ENCODE measurements around the gene ZBTB20. TPM values are rescaled to one million over a fixed set of nuclear protein-coding genes. Genes with fewer than 3 reads are reported as not detected.

ZBTB20 gene
- total RNA-seq, 1 experiment from 2014 or later, result 12.8 TPM

- no peaks in the 10 kb centered on the region for H3K36me3 Mint-ChIP-seq (ENCODE audit: insufficient read depth, unreplicated experiment)
- CTCF ChIA-PET, result interaction anchor here (0.6 to 1.5 kb wide), 6 partner anchors 9 to 147 kb away, joined by 3 to 14 read pairs (median 4); no protein-coding TSS in a partner anchor
- H3K4me1 Mint-ChIP-seq (ENCODE audit: low read depth, unreplicated experiment), result no peaks in the 10 kb centered on the region
- no peak for DNase-seq
- Histone ChIP-seq H3K36me3 (ENCODE audit: control insufficient read depth, insufficient read depth, low read length) (no peaks in the 10 kb centered on the region), H3K9me3 (no peaks in the 10 kb centered on the region), H3K4me3 (ENCODE audit: low read depth, low read length) (no peak overlapping the region), H3K27me3 (replicated peaks; ENCODE audit: control insufficient read depth, insufficient read depth, low read length) (no peaks in the 10 kb centered on the region; the same call in 1 of the 2 replicates), H3K4me1 (no peaks in the 10 kb centered on the region)
- H3K27me3 Mint-ChIP-seq (ENCODE audit: insufficient read depth, unreplicated experiment), result peaks cover 7% of the 10 kb centered on the region
- POLR2A ChIA-PET, result no interaction called here
- TF ChIP-seq, protein P1, sequence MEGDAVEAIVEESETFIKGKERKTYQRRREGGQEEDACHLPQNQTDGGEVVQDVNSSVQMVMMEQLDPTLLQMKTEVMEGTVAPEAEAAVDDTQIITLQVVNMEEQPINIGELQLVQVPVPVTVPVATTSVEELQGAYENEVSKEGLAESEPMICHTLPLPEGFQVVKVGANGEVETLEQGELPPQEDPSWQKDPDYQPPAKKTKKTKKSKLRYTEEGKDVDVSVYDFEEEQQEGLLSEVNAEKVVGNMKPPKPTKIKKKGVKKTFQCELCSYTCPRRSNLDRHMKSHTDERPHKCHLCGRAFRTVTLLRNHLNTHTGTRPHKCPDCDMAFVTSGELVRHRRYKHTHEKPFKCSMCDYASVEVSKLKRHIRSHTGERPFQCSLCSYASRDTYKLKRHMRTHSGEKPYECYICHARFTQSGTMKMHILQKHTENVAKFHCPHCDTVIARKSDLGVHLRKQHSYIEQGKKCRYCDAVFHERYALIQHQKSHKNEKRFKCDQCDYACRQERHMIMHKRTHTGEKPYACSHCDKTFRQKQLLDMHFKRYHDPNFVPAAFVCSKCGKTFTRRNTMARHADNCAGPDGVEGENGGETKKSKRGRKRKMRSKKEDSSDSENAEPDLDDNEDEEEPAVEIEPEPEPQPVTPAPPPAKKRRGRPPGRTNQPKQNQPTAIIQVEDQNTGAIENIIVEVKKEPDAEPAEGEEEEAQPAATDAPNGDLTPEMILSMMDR (IDR thresholded peaks at IDR 0.05; ENCODE audit: insufficient read depth in 1 of 2, low read depth in 1 of 2, low read length in 1 of 2, severe bottlenecking in 1 of 2, unreplicated experiment in 1 of 2), result no peak
- H3K4me3 Mint-ChIP-seq (ENCODE audit: unreplicated experiment), result peak overlapping the region; percentile 20
- no TSS peak for BruUV-seq (replicated peaks)
- H3K27ac Mint-ChIP-seq (ENCODE audit: unreplicated experiment), result no peak overlapping the region
- intact Hi-C loops (cut with micrococcal nuclease; ENCODE audit: unreplicated experiment), result loop anchor here (1.0 to 5.0 kb wide), 2 partner anchors 117 to 148 kb away; no protein-coding TSS in a partner anchor
- H3K9me3 Mint-ChIP-seq (ENCODE audit: unreplicated experiment), result no peaks in the 10 kb centered on the region
Measured at GRCh38 chr3:114299941-114300624, 847.0 kb downstream of the ZBTB20 start.

- no peaks in the 10 kb centered on the region for H3K9me3 Mint-ChIP-seq (ENCODE audit: unreplicated experiment)
- intact Hi-C loops (cut with micrococcal nuclease; ENCODE audit: unreplicated experiment), result loop anchor here (1.0 to 5.0 kb wide), 2 partner anchors 118 to 147 kb away; no protein-coding TSS in a partner anchor
- no peaks in the 10 kb centered on the region for H3K9me3 ChIP-seq
- TF ChIP-seq, protein P1 (IDR thresholded peaks at IDR 0.05; ENCODE audit: insufficient read depth in 1 of 2, low read depth in 1 of 2, low read length in 1 of 2, severe bottlenecking in 1 of 2, unreplicated experiment in 1 of 2), result peak; percentile 39 to 81
- no peak overlapping the region for H3K4me3 ChIP-seq (ENCODE audit: low read depth, low read length)
- H3K27me3 Mint-ChIP-seq (ENCODE audit: insufficient read depth, unreplicated experiment), result peaks cover 6% of the 10 kb centered on the region
- no TSS peak for BruUV-seq (replicated peaks)
- DNase-seq, result peak; percentile 61 to 64
- no peaks in the 10 kb centered on the region for H3K36me3 ChIP-seq (ENCODE audit: control insufficient read depth, insufficient read depth, low read length)
- H3K27ac Mint-ChIP-seq (ENCODE audit: unreplicated experiment), result no peak overlapping the region
- H3K4me1 Mint-ChIP-seq (ENCODE audit: low read depth, unreplicated experiment), result no peaks in the 10 kb centered on the region
- no peaks in the 10 kb centered on the region for H3K36me3 Mint-ChIP-seq (ENCODE audit: insufficient read depth, unreplicated experiment)
- H3K4me3 Mint-ChIP-seq (ENCODE audit: unreplicated experiment), result peak overlapping the region; percentile 20
- no peaks in the 10 kb centered on the region for H3K4me1 ChIP-seq
- no peaks in the 10 kb centered on the region for H3K27me3 ChIP-seq (replicated peaks; ENCODE audit: control insufficient read depth, insufficient read depth, low read length)
- ChIA-PET POLR2A (no interaction called here), CTCF (interaction anchor here (0.6 to 1.5 kb wide), 6 partner anchors 8 to 152 kb away, joined by 3 to 14 read pairs (median 4); no protein-coding TSS in a partner anchor)
Measured at GRCh38 chr3:114299421-114299820, 847.7 kb downstream of the ZBTB20 start.

- DNase-seq, result no peak
- Histone ChIP-seq H3K36me3 (ENCODE audit: control insufficient read depth, insufficient read depth, low read length) (no peaks in the 10 kb centered on the region), H3K4me3 (ENCODE audit: low read depth, low read length) (no peak overlapping the region), H3K27me3 (replicated peaks; ENCODE audit: control insufficient read depth, insufficient read depth, low read length) (no peaks in the 10 kb centered on the region), H3K9me3 (no peaks in the 10 kb centered on the region), H3K4me1 (no peaks in the 10 kb centered on the region)
- CTCF ChIA-PET, result no interaction called here
- H3K4me3 Mint-ChIP-seq (ENCODE audit: unreplicated experiment), result no peak overlapping the region
- no peak overlapping the region for H3K27ac Mint-ChIP-seq (ENCODE audit: unreplicated experiment)
- no peaks in the 10 kb centered on the region for H3K36me3 Mint-ChIP-seq (ENCODE audit: insufficient read depth, unreplicated experiment)
- no peaks in the 10 kb centered on the region for H3K4me1 Mint-ChIP-seq (ENCODE audit: low read depth, unreplicated experiment)
- H3K9me3 Mint-ChIP-seq (ENCODE audit: unreplicated experiment), result no peaks in the 10 kb centered on the region
- POLR2A ChIA-PET, result no interaction called here
- intact Hi-C loops (cut with micrococcal nuclease; ENCODE audit: unreplicated experiment), result loop anchor here (5.0 kb wide), 1 partner anchor 121 kb away; no protein-coding TSS in a partner anchor
- H3K27me3 Mint-ChIP-seq (ENCODE audit: insufficient read depth, unreplicated experiment), result peaks cover 4% of the 10 kb centered on the region
- no TSS peak for BruUV-seq (replicated peaks)
- TF ChIP-seq, protein P1 (IDR thresholded peaks at IDR 0.05; ENCODE audit: insufficient read depth in 1 of 2, low read depth in 1 of 2, low read length in 1 of 2, severe bottlenecking in 1 of 2, unreplicated experiment in 1 of 2), result no peak
Measured at GRCh38 chr3:114295946-114296345, 851.1 kb downstream of the ZBTB20 start.

Data from Caco-2 (cell line).